Activated naive CD4-positive, alpha-beta T cell treated with anti-CD3 and anti-CD28 coated beads, Interleukin-2, amount 10 ng/mL, durations not matched to agents 7 days and 5 days (primary cell): ENCODE data around the gene PDF.
"Not testable (repeated sequence)": the region's sequence is repeated elsewhere in the genome, so short reads cannot be mapped to it uniquely, and the experiment has no call there.

Source experiments
- CTCF ChIA-PET: fragments of 350-600 bp; sonication (Branson Sonifier 250); formaldehyde crosslinking; loops from one replicate; lab custom pipeline; 2021; ENCODE audit warnings: antibody characterized with exemption; lab: Charles Lee
- DNase-seq: peaks from one replicate; pipeline ENCODE4 v3.0.0-alpha.2; 2020
- H3K27ac Mint-ChIP-seq: one replicate; pipeline ENCODE4 v1.8.0; 2021; ENCODE audit warnings: mild to moderate bottlenecking, moderate library complexity, mixed read lengths
- H3K27me3 Mint-ChIP-seq: one replicate; pipeline ENCODE4 v1.8.0; 2021; ENCODE audit warnings: mild to moderate bottlenecking, mixed read lengths
- H3K36me3 Mint-ChIP-seq: one replicate; pipeline ENCODE4 v1.8.0; 2021; ENCODE audit warnings: mixed read lengths
- H3K4me1 Mint-ChIP-seq: one replicate; pipeline ENCODE4 v1.8.0; 2021; ENCODE audit warnings: mixed read lengths
- H3K4me3 Mint-ChIP-seq: one replicate; pipeline ENCODE4 v1.8.0; 2021; ENCODE audit warnings: mild to moderate bottlenecking, moderate library complexity, mixed read lengths
- H3K9me3 Mint-ChIP-seq: one replicate; pipeline ENCODE4 v1.8.0; 2021; ENCODE audit warnings: mixed read lengths

Gene PDF

DNA sequence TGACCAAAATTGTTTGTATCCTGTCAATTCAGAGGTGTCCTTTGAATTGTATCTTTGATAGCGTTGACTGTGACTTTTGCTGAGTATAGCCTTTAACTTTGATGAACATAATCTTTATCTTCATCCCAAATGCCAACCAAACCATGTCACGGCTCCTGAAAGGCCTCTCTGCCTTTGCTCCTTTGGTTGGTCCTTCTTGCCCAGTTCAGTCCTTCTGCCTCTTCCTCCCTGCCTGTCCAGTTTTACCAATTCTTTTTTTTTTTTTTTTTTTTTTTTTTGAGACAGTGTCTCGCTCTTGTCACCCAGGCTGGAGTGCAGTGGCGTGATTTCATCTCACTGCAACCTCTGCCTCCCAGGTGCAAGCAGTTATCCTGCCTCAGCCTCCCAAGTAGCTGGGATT lies 32.1 kb downstream of the PDF start:
- H3K27ac Mint-ChIP-seq = no peak overlapping the region
- H3K4me3 Mint-ChIP-seq = no peak overlapping the region
- H3K36me3 Mint-ChIP-seq = peaks cover 11% of the 10 kb centered on the region
- no peak for DNase-seq
- no peaks in the 10 kb centered on the region for H3K9me3 Mint-ChIP-seq
- no peaks in the 10 kb centered on the region for H3K27me3 Mint-ChIP-seq
- H3K4me1 Mint-ChIP-seq = no peaks in the 10 kb centered on the region
- CTCF ChIA-PET = no interaction called here

DNA sequence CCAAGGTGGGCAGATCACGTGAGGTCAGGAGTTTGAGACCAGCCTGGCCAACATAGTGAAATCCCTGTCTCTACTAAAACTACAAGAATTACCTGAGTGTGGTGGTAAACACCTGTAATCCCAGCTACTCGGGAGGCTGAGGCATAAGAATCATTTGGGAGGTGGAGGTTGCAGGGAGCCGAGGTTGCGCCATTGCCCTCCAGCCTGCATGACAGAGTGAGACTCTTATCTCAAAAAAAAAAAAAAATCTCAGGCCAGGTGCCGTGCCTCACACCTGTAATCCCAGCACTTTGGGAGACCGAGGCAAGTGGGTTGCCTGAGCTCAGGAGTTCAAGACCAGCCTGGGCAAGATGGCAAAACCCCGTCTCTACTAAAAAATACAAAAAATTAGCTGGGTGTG lies 33.6 kb downstream of the PDF start:
- not testable (repeated sequence) for DNase-seq, H3K27me3 Mint-ChIP-seq, H3K4me3 Mint-ChIP-seq, H3K27ac Mint-ChIP-seq, H3K4me1 Mint-ChIP-seq, H3K9me3 Mint-ChIP-seq
- CTCF ChIA-PET = interaction anchor here (1.8 kb wide), 2 partner anchors 9 to 11 kb away, joined by 4 to 7 read pairs; no protein-coding TSS in a partner anchor
- peaks cover 11% of the 10 kb centered on the region for H3K36me3 Mint-ChIP-seq

DNA sequence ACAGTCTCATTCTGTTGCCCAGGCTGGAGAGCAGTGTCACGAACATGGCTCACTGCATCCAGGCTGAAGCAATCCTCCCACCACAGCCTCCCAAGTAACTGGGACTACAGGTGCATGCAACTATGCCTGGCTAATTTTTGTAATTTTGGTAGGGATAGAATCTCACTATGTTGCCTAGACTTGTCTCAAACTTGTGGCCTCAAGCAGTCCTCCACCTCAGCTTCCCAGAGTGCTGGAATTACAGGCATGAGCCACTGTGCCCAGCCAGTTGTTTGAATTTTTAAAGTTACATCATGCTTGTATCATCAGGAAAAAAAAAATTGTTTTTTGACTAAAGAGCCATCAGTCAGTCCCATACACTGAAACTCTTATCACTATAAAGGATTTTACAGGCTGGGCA lies 36.3 kb downstream of the PDF start:
- no peak for DNase-seq
- Mint-ChIP-seq H3K36me3 (peaks cover 2% of the 10 kb centered on the region), H3K27me3 (no peaks in the 10 kb centered on the region), H3K4me1 (no peaks in the 10 kb centered on the region), H3K4me3 (no peak overlapping the region), H3K9me3 (no peaks in the 10 kb centered on the region), H3K27ac (no peak overlapping the region)
- CTCF ChIA-PET = no interaction called here

DNA sequence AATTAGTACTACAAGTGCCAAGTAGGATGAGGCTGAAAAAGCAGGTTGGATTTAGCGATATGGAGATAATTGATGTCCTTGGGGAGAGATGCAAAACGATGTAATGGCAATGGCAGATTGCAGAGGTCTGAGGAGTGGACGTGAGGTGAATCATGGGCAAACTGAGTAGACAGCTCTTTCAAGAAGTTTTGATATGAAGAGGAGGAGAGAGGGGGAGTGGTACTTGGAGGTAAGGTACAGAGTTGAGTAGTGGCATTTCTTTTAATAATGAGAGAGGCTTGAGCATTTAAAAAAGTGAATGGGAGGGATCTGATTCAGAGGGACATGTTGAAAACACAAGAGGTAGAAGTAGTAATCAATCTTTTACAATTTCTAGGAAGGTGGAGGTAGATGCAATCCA lies 37.0 kb downstream of the PDF start:
- DNase-seq = no peak
- Mint-ChIP-seq H3K9me3 (no peaks in the 10 kb centered on the region), H3K27me3 (no peaks in the 10 kb centered on the region), H3K36me3 (peaks cover 2% of the 10 kb centered on the region), H3K4me3 (no peak overlapping the region), H3K27ac (no peak overlapping the region), H3K4me1 (no peaks in the 10 kb centered on the region)
- CTCF ChIA-PET = no interaction called here

DNA sequence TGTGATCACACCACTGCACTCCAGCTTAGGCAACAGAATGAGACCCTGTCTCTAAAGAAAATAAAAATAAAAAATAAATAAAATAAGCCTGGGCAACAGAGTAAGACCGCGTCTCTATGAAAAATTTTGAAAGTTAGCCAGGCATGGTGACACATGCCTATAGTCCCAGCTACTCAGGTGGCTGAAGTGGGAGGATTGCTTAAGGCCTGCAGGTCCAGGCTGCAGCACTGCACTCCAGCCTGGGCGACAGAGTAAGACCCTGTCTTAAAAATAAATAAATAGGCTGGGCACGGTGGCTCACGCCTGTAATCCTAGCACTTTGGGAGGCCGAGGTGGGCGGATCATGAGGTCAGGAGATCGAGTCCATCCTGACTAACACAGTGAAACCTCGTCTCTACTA lies 38.7 kb downstream of the PDF start:
- H3K4me3 Mint-ChIP-seq, H3K36me3 Mint-ChIP-seq, H3K27me3 Mint-ChIP-seq, H3K9me3 Mint-ChIP-seq, DNase-seq, H3K27ac Mint-ChIP-seq, H3K4me1 Mint-ChIP-seq, CTCF ChIA-PET: not testable (repeated sequence)

DNA sequence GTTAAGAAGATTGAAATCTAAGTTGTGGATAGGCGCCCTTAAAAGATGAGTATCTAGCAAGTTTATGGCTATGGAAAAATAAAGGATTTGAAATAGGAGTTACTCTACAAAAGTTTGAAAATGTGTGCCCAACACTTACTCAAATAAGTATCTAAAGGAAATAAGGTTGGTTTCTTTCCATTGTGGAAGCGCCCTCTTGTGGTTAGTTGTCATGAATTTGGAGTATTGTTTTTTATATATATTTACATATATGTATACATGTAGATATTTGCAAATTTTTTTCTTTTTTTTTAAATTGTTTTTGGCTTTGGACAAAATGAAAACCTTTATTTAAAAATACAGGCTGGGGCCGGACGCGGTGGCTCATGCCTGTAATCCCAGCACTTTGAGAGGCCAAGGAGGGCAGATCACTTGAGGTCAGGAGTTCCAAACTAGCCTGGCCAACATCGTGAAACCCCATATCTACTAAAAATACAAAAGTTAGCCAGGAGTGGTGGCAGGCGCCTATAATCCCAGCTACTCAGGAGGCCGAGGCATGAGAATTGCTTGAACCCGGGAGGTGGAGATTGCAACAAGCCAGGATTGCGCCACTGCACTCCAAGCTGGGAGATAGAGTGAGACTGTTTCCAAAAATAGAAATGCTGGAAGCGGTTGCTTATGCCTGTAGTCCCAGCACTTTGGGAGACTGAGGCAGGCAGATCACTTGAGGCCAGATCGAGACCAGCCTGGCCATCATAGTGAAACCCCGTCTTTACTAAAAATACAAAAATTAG lies 43.3 kb downstream of the PDF start:
- peak; percentile 48 for DNase-seq

DNA sequence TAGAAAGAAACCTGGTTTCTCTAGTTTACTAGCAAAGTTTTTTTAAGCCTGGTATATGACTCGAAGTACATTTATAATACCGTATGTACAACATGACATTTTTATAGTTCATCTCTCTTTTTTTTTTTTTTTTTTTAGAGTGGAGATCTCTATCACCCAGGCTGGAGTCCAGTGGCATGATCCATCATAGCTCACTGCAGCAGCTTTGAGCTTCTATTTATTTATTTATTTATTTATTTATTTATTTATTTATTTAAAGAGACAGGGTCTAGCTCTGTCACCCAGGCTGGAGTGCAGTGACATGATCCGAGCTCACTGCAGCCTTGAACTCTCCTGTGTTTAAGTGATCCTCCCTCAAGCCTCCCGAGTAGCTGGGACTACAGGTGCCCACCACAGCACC lies 45.1 kb downstream of the PDF start:
- Mint-ChIP-seq H3K27me3 (no peaks in the 10 kb centered on the region), H3K27ac (no peak overlapping the region), H3K4me3 (no peak overlapping the region), H3K4me1 (no peaks in the 10 kb centered on the region), H3K36me3 (peaks cover 1% of the 10 kb centered on the region), H3K9me3 (no peaks in the 10 kb centered on the region)
- CTCF ChIA-PET = interaction anchor here (0.6 to 6.5 kb wide), 14 partner anchors 8 to 269 kb away, joined by 3 to 119 read pairs (median 4); no protein-coding TSS in a partner anchor
- no peak for DNase-seq

More for the DNA sequence above, 43.3 kb downstream of the PDF start:
- Mint-ChIP-seq H3K9me3 (no peaks in the 10 kb centered on the region), H3K4me3 (no peak overlapping the region), H3K27ac (no peak overlapping the region), H3K27me3 (no peaks in the 10 kb centered on the region), H3K4me1 (no peaks in the 10 kb centered on the region), H3K36me3 (peaks cover 1% of the 10 kb centered on the region)
- CTCF ChIA-PET = interaction anchor here (0.7 to 6.5 kb wide), 16 partner anchors 10 to 507 kb away, joined by 3 to 119 read pairs (median 4); no protein-coding TSS in a partner anchor

DNA sequence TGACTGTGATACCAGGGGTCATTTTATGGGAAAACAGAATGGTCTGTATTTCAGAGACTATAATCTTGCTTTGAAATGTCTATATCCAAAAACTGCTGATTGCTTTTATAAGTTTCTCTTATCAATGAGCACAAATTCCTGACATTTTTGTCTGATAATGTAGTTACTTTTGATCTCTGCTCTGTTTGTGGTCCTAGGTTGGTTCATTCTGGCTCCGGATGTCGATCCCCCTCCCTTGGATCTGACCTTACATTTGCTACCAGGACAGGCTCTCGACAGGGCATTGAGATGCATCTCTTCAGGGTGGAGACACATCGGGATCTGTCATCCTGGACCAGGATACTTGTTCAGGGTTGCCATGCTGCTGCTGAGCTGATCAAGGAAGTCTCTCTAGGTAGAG lies 46.5 kb downstream of the PDF start:
- no peak overlapping the region for H3K4me3 Mint-ChIP-seq
- CTCF ChIA-PET = interaction anchor here (1.0 to 6.5 kb wide), 3 partner anchors 117 to 134 kb away, joined by 3 to 119 read pairs (median 19); no protein-coding TSS in a partner anchor
- no peak overlapping the region for H3K27ac Mint-ChIP-seq
- no peaks in the 10 kb centered on the region for H3K27me3 Mint-ChIP-seq
- no peaks in the 10 kb centered on the region for H3K9me3 Mint-ChIP-seq
- no peak for DNase-seq
- H3K36me3 Mint-ChIP-seq = peaks cover 1% of the 10 kb centered on the region
- H3K4me1 Mint-ChIP-seq = no peaks in the 10 kb centered on the region

DNA sequence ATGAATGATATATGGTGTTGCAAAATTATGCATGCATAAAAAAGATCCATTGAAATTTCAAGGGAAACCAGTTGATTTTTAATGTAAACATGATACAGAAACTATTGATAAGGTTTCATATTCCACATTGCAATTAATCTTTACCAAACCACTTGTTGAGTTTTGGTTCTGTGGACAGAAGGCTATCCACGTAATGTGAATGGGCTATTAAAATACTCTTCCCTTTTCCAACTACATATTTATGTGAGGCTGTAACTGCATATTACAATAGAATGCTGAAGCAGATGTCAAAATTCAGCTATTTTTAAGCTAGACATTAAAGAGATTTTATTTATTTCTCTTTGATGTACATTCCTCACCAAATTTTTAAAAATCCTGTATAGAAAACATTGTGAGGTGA lies 53.0 kb downstream of the PDF start:
- Mint-ChIP-seq H3K4me1 (no peaks in the 10 kb centered on the region), H3K36me3 (peaks cover 1% of the 10 kb centered on the region), H3K27ac (no peak overlapping the region), H3K27me3 (no peaks in the 10 kb centered on the region), H3K9me3 (no peaks in the 10 kb centered on the region), H3K4me3 (no peak overlapping the region)
- CTCF ChIA-PET = interaction anchor here (1.2 kb wide), 1 partner anchor 9 kb away, joined by 4 read pairs; no protein-coding TSS in a partner anchor
- DNase-seq = no peak
